ENCODE results near the gene KLHL41. TPM values are rescaled to one million over a fixed set of nuclear protein-coding genes. Genes with fewer than 3 reads are reported as not detected.

KLHL41 gene
- total RNA-seq, result under 0.01 TPM

DNA sequence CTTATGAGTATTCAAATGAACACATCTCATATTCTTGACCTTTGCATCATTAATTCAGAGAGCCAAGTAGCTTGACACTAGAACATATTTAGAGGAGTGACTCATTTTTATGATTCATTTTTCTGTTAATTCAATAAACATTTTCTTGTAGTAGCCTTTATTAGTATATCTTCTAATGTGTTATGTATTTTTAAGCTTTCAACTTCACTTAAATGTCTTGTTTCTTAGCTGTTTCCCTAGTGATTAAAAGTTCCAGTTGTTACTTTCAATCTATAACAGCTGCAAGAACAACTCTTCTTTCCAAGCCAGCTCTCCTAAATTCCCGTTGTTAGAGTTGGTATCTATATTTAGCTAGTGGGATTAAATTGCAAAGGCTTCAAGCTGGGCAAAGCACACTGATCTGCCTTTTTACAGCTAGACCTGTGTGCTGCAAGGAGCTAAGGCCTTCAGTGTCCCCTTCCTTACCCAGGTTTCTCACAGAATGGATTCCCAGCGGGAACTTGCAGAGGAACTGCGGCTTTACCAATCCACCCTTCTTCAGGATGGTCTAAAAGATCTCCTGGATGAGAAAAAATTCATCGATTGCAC lies at the start of gene KLHL41:
KLHL41 (plus strand) TSS at position 405 of the 588 bp plus-strand sequence; CDS start at position 482, 77 bp downstream.
- DNase-seq (ENCODE audit: low read depth in 2 of 3, low spot score in 2 of 3), result no peak

DNA sequence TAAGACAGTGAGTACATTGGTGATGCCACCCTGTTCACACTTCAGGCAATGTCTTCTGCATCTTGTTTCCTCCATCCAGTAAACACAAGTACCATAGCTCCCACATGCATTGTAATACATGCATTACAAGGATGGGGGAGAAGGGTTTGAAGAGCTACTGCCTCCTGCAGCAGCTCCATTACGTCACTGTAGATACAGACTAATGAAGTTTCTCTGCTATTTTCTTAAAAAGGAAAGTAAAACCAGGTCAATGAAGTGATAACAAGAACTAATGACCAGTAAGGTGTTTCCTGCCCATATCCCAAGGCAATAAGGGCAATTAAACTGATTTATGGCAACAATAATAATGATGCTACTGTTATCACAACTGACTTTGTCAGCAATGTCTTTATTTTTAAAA lies 48.4 kb upstream of the KLHL41 start:
- no peak for DNase-seq (ENCODE audit: low read depth in 2 of 3, low spot score in 2 of 3)

DNA sequence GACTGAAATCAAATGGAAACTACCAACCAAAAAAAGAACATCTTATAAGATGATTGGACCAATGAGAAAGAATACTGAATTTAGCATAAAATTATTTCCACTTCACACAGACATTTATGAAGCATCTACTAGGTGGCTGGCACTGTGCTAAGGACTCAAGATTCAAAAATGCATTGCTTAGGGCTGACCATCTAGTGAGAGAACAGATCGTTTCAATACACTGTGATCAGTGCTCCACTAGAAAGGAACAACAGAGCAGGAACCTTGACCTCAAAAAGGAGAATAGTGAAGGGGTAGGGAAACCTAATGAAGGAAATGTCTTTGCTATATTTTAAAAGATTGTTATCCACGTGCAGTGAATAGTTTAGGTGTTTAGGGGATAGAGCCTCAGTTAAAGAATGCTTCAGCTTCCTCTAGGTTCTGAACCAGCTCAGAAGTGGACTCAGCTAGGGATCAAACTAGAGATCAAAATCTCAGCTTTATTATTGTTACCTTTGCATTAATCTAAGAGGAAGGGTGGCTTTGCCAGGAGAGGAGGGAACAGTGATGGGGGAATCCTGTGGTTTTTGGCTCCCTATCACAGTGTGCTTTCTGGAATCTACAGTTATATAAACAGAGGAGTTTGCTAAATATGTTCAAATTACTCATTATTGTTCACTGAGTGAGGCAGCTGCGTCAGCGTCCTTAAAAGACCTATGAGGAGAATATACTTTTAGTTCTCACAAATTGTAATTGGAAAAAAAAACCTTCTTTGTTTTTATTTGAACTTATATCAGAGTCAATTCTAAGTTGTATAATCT lies 46.4 kb upstream of the KLHL41 start:
- DNase-seq (ENCODE audit: low read depth in 2 of 3, low spot score in 2 of 3), result no peak

DNA sequence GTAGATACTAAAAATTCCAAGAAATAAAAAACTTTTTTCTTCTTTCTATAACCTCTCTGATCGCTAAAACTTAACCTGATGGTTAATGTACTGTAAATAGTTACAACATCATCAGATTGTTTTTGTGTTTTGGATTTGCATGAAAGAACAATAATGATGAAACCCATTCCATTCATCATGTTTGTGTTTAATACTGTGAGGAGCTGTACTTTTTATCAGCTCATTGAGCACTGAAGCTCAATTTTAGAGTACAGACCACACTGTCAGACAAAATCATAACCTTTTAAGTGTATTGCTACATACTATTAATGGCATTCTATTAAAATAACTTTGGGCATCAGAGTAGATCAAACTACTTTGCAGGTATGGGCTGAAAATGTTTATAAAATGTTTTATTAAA lies 45.0 kb upstream of the KLHL41 start:
- no peak for DNase-seq (ENCODE audit: low read depth in 2 of 3, low spot score in 2 of 3)

DNA sequence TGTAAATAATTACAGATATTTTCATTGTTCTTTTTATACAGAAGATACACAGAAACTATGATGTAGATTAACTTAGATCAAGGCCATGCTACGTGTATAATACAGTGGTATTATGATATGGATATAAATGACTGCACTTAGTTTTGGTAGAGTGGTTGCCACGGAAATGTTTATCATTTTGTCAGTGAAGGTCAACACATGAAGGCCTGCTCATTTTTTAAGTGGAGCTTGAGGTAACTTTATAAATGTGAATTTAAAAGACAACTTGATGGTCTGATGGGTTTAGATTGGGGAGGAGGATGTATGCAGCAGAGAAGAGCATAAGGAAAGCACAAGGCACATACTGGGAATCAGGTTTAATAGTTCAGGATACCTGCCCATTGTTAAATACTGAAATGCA lies 44.6 kb upstream of the KLHL41 start:
- DNase-seq (ENCODE audit: low read depth in 2 of 3, low spot score in 2 of 3), result peak in 1 of 3 donors; percentile 17

DNA sequence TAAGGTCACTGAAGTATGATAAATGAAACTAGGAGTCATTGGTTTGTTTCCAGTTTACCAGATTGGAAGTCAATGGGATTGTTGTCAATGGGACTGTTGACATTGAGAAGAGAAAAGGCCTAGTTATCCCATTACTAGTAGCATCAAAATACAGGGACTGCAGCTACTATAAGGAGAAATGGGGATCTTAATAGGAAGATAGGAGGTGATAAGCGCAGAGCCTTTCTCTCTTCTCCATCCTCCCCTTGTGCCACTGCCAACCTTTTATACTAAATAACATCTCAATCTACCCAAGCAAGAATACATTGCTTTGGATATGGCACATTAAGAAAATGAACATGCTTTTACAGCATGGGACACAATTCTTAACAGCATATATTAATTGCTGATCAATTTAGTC lies 40.7 kb upstream of the KLHL41 start:
- DNase-seq (ENCODE audit: low read depth in 2 of 3, low spot score in 2 of 3), result peak in 1 of 3 donors; percentile 22

DNA sequence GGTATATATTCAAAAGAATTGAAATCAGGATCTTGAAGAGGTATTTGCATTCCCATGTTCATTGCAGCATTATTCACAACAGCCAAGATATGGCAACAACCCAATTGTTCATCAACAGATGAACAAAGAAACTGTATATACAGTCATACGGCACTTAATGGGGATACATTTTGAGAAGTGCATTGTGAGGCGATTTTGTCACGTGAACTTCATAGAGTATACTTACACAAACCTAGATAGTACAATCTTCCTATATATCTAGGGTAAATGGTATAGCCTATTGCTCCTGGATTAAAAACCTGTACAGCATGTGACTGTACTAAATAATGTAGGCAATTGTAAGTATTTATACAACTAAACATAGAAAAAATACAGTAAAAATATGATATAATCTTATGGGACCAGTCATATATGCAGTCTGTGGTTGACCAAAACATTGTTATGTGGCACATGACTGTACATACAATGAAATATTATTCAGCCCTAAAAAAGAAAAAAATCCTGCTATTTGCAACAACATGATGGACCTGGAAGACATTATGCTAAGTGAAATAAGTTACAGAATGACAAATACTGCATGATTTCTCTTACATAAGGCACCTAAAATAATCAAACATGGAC lies 39.4 kb upstream of the KLHL41 start:
- no peak for DNase-seq (ENCODE audit: low read depth in 2 of 3, low spot score in 2 of 3)

DNA sequence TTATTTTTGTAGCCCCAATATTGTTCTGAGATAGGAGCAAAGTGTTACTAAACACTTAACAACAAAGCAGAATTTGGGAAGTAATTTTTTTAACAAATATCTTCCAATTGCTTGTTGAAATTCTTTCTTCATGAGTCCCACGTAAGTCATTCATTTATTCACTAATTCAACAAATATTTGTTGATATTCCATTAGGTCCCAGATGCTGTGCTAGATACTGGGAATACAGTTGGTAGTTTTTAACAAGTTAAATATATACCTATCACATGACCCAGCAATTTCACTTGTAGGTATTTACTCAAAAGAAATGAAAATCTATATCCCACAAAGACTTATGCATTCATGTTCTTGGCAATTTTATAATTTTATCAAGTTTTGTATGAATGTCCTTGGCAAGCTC lies 37.3 kb upstream of the KLHL41 start:
- DNase-seq (ENCODE audit: low read depth in 2 of 3, low spot score in 2 of 3), result no peak

DNA sequence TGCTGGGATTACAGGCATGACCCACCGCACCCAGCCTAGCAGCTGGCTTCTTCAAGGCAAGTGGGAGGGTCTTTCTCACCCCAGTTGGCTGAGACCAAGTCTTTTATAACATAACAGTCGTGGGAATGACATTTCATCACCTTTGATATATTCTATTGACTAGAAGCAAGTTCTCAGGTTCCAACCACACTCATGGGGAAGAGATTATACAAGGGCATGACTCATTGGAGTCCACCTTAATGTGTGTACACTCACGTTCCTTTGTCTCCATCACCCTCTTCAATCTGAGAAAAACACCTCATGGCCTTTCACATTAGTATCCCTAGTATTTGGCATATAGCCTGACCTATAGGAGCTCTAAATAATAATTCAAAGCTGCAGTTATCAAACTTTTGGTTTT lies 33.0 kb upstream of the KLHL41 start:
- DNase-seq (ENCODE audit: low read depth in 2 of 3, low spot score in 2 of 3), result no peak

DNA sequence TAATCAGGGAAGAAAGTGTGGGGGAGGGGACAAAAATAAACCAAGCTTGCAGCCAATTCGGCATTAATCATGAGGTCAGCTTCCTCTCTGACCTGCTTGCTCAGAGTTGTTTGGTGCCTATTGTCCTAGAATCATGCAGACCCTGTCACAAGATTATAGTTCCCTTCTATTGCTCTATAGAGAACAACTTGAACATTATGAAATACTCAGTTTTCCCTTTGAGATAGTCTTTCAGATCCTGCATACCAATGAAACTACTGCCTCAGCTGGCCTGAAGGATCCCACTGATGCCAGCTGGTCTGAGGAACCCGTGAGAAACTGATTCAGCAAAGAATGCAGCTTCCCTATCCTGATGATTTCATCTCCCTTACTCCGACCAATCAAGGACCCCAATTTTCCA lies 31.2 kb upstream of the KLHL41 start:
- no peak for DNase-seq (ENCODE audit: low read depth in 2 of 3, low spot score in 2 of 3)

DNA sequence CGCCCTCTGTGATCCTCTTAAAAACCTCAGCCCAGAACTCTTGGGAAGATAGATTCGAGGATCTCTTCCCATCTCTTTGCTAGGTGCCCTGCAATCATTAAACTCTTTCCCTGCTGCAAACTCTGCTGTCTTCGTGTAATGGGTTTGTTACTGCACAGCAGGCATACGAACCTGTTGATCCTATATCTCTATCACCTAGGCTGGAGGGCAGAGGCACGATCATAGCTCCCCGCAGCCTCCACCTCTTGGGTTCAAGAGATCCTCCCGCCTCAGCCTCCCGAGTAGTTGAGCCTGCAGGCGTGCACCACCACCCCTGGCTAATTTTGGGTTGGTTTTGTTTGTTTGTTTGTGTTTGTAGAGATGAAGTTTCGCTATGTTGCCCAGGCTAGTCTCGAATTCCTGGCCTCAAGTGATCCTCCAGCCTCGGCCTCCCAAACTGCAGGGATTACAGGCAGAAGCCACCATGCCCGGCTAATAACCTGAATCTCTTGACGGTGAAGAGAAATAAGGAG lies 30.7 kb upstream of the KLHL41 start:
- no peak for DNase-seq (ENCODE audit: low read depth in 2 of 3, low spot score in 2 of 3)

DNA sequence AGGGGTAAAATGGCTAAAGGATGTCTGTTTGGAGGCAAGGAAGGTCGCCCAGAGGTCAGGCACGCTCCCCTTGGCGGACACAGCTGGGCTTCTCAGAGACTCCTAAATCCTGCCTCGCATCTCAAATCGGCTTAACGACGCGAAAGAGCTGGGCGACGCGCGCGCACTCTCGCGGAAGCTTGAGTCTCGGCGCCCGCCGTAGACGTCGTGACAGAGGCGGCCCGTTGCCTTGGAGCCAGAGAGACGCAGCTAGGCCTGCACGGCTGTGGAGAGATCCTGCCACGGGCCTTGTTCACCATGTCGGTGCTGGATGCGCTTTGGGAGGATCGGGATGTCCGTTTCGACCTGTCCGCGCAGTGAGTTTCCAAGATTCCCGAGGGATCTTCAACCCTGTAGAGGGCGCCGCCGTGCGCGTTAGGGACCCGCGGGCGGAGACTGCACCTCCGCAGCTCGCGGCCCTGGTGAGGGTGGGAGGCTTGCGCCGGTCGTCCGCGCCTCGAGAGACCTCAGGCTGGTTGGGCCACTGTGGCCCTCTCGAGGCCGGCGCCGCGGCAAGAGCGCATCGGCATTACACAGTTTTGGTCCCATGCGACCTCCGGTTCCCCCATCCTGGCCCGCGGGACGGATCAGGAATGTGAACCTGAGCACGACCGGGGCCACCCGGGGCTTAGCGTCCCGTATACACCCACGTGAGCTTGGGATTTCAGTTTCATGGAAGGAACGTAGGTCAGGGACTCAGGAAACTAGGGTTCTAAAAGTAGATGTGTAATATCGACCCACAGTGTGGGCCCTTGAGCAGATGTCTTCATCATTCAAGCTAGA lies 30.0 kb upstream of the KLHL41 start, which contains the start of gene BBS5:
BBS5 (plus strand) TSS at position 238 of the 822 bp plus-strand sequence; CDS start at position 298, 60 bp downstream.
- DNase-seq (ENCODE audit: low read depth in 2 of 3, low spot score in 2 of 3), result peak; percentile 32 to 82 (median 74)

DNA sequence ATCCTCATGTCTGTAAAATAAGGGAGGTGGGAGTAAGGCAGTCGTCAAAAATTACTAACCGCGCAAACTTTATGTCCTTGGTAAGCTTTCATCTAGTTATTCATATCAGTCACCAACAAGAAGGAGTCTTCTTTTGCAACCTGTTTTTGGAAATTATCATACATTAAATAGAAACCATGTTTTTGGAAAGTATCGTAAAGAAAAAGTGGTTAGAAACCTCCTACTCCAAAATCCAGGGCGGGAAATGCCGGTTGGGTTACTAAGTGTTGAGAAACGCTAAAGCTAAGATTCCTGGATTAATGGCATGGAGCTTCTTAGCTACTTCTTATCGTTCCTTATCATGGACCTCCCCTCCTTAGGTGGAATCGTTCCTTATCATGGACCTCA lies 29.4 kb upstream of the KLHL41 start:
- DNase-seq (ENCODE audit: low read depth in 2 of 3, low spot score in 2 of 3), result no peak

DNA sequence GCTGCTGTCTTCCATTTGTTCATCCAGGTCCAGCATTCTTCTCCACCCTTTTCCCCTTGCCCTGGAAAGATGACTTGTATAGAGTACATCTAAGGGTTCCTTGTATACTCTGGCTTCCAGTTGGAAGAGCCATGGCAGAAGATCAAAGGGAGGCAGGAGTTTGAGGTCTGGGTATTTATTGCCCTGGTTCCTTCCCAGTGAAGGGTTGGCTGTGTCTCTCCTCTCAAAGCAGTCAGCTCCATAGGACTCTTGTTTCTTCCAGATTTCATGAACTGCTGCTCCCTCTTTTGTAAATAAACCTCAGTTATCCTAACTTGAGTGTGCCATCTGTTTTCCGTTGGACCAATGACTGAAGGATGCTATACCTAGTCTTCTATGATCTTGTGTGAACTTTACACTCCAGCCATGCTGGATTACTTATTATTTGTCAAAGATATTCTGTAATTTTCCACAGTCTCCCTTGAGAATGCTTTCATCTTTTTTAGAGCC lies 23.8 kb upstream of the KLHL41 start:
- DNase-seq (ENCODE audit: low read depth in 2 of 3, low spot score in 2 of 3), result no peak

DNA sequence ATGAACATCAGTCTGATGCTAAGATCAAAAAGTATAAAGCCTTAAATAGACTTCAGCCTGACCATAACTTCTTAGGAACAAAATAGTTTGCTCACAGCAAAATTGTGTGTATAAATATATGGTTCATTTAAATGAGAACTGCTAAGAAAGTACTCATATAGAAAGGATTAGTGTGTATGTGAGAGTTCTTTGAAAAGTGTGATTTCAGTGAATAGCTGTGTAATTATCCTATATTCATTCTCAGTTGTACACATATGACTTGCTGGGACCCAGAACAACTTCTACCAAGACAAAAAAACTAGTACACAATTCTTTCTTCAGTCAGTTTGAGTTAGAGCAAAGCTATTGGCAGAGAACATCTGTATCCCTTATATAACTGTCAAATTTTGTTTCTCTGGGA lies 23.0 kb upstream of the KLHL41 start:
- DNase-seq (ENCODE audit: low read depth in 2 of 3, low spot score in 2 of 3), result no peak

DNA sequence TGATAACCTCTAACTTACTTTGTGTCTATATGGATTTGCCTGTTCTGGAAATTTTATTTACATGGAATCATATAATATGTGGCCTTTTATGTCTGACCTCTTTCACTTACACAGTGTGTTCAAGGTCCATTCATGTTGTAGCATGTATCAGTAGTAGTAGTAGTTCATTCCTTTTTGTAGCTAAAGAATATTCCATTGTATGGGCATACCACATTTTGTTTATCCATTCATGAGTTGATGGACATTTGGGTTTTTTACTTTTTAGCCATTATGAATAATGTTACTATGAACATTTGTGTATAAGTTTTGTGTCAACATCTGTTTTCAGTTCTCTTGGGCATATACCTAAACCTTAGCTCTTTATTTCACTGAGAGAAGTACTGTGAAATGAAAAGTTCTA lies 18.7 kb upstream of the KLHL41 start:
- DNase-seq (ENCODE audit: low read depth in 2 of 3, low spot score in 2 of 3), result no peak

DNA sequence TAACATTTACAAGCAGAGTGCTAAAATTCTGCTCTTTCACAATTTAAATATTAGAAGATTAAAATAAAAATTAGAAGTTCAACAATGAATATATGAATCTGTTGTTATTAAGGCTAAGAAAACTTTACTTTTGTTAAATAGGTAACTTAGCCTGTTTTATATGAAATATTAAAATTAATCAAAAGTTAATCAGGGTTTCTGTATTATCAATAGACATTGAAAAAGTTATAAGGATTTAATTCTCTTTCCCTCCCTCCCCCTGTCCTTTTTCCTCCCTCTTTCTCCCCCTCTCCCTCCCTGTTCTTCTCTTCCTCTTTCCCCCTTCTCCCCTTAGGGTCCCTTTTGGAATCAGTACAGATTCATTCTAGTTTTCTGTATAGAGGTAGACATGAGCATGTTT lies 18.1 kb upstream of the KLHL41 start:
- no peak for DNase-seq (ENCODE audit: low read depth in 2 of 3, low spot score in 2 of 3)

DNA sequence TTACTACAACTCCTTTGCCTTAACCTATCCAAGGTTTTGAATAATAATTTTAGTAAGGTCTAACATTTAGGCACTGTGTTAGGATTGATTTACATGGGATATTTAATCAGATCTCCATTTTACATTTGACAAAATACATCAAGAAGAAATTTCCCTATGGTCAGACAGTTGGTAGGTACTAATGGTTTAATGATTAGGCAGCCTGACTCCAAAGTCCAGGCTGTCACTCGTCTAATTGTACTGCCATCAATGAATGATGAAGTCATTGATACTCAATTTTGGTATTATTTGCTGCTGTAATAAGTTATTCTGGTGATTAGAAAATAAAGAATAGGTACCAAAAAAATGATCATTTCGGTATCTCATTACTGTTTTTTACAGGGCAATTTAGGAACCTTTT lies 16.1 kb upstream of the KLHL41 start:
- DNase-seq (ENCODE audit: low read depth in 2 of 3, low spot score in 2 of 3), result no peak

DNA sequence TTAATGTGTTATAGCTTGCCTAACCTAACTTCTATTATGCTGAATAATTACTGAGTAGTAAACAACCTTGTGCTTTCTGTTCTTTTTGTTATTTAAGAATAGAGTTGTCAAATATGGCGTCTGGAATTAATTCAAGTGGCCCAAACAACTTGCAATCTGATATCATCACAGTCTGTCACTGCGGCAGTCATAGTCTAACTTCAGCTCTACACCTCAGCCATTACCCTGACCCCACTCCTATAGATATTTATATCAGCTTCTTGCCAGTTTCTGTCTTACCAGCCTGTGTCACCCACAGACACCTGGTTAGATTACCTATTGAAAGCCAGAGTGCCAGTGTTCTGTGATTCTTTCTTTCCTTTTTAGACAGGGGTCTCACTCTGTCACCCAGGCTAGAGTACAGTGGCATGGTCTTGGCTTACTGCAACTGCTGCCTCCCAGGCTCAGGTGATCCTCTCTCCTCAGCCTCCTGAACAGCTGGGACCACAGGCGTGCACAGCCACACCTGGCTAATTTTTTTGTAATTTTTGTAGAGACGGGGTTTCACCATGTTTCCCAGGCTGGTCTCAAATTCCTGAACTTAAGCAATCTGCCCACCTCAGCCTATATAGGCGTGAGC lies 14.1 kb upstream of the KLHL41 start:
- DNase-seq (ENCODE audit: low read depth in 2 of 3, low spot score in 2 of 3), result no peak

DNA sequence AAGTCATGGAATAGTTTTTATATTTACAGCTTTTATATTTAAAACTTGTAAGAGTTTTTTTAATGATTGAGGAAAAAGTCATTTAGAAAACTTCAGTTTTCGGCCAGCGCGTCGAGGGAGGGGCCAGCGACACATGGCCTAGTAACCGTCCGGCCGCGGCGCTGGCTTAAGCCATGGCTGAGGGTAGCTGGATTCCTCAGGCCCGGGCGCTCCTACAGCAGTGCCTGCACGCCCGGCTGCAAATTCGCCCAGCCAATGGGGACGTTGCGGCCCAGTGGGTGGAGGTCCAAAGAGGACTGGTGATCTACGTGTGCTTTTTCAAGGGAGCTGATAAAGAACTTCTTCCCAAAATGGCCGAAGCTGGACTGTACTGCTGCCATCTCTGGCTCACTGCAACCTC lies 4.9 kb upstream of the KLHL41 start:
- no peak for DNase-seq (ENCODE audit: low read depth in 2 of 3, low spot score in 2 of 3)
